ENCODE data around the gene TOP1. TPM values are rescaled to one million over a fixed set of nuclear protein-coding genes. Genes with fewer than 3 reads are reported as not detected.
"Not testable (repeated sequence)": the region's sequence is repeated elsewhere in the genome, so short reads cannot be mapped to it uniquely, and the experiment has no call there.

Gene TOP1
- total RNA-seq, 2 donors from 2014 or later = 80.6 to 85.5 TPM

- H3K9ac ChIP-seq (ENCODE audit: low read depth in 2 of 2, low read length in 2 of 2) = no peak overlapping the region
- H3K4me3 ChIP-seq = no peak overlapping the region
- intact Hi-C loops (cut with DNase I) = no loop called here
- no peaks in the 10 kb centered on the region for H3K9me3 ChIP-seq
- H3K27ac ChIP-seq = no peak overlapping the region
- DNase-seq = no peak
- peaks cover 12% of the 10 kb centered on the region for H3K4me1 ChIP-seq
- H3K36me3 ChIP-seq = no peaks in the 10 kb centered on the region
- no peak for TF ChIP-seq CTCF (IDR thresholded peaks at IDR 0.05)
- H3K27me3 ChIP-seq = no peaks in the 10 kb centered on the region
Observed at GRCh38 chr20:41000628-41001027, 28.0 kb upstream of the TOP1 start.

GRCh38 chr20:41001497-41001896, 27.1 kb upstream of the TOP1 start:
- Histone ChIP-seq H3K4me3 (no peak overlapping the region), H3K9me3 (no peaks in the 10 kb centered on the region), H3K36me3 (no peaks in the 10 kb centered on the region), H3K9ac (ENCODE audit: low read depth in 2 of 2, low read length in 2 of 2) (no peak overlapping the region), H3K27me3 (no peaks in the 10 kb centered on the region), H3K27ac (no peak overlapping the region), H3K4me1 (peaks cover 16% of the 10 kb centered on the region)
- intact Hi-C loops (cut with DNase I) = no loop called here
- DNase-seq = no peak
- TF ChIP-seq CTCF (IDR thresholded peaks at IDR 0.05) = no peak

- H3K9ac ChIP-seq (ENCODE audit: low read depth in 2 of 2, low read length in 2 of 2) = peak overlapping the region in 1 of 2 donors; percentile 82
- intact Hi-C loops (cut with DNase I) = no loop called here
- H3K27ac ChIP-seq = peak overlapping the region; percentile 87
- no peak overlapping the region for H3K4me3 ChIP-seq
- H3K4me1 ChIP-seq = peaks cover 16% of the 10 kb centered on the region
- no peaks in the 10 kb centered on the region for H3K27me3 ChIP-seq
- DNase-seq = no peak
- H3K9me3 ChIP-seq = no peaks in the 10 kb centered on the region
- TF ChIP-seq CTCF (IDR thresholded peaks at IDR 0.05) = no peak
- H3K36me3 ChIP-seq = no peaks in the 10 kb centered on the region
Observed at GRCh38 chr20:41002842-41003142, 25.8 kb upstream of the TOP1 start.

GRCh38 chr20:41003143-41003935, 25.3 kb upstream of the TOP1 start:
- Histone ChIP-seq H3K9ac (ENCODE audit: low read depth in 2 of 2, low read length in 2 of 2) (peak overlapping the region in 1 of 2 donors; percentile 82), H3K9me3 (no peaks in the 10 kb centered on the region), H3K27ac (peak overlapping the region; percentile 87), H3K4me1 (peaks cover 16% of the 10 kb centered on the region), H3K36me3 (no peaks in the 10 kb centered on the region), H3K27me3 (no peaks in the 10 kb centered on the region), H3K4me3 (no peak overlapping the region)
- TF ChIP-seq CTCF (IDR thresholded peaks at IDR 0.05) = no peak
- peak; percentile 92 for DNase-seq
- intact Hi-C loops (cut with DNase I) = no loop called here

- H3K27me3 ChIP-seq; intact Hi-C loops (cut with DNase I); H3K36me3 ChIP-seq; H3K4me3 ChIP-seq; DNase-seq; H3K9me3 ChIP-seq: not testable (repeated sequence)
- H3K9ac ChIP-seq (ENCODE audit: low read depth in 2 of 2, low read length in 2 of 2) = peak overlapping the region in 1 of 2 donors; percentile 82
- peaks cover 16% of the 10 kb centered on the region for H3K4me1 ChIP-seq
- H3K27ac ChIP-seq = peak overlapping the region; percentile 87
Observed at GRCh38 chr20:41003936-41004294, 24.7 kb upstream of the TOP1 start.

- Histone ChIP-seq H3K4me3 (no peak overlapping the region), H3K9me3 (no peaks in the 10 kb centered on the region), H3K9ac (ENCODE audit: low read depth in 2 of 2, low read length in 2 of 2) (no peak overlapping the region), H3K27me3 (no peaks in the 10 kb centered on the region), H3K4me1 (peaks cover 16% of the 10 kb centered on the region), H3K27ac (peak overlapping the region; percentile 87), H3K36me3 (no peaks in the 10 kb centered on the region)
- no peak for TF ChIP-seq CTCF (IDR thresholded peaks at IDR 0.05)
- DNase-seq = no peak
- intact Hi-C loops (cut with DNase I) = no loop called here
Observed at GRCh38 chr20:41004531-41005360, 23.9 kb upstream of the TOP1 start.

All from colonic mucosa (tissue), 4 donors.